PFSK-1 (cell line): ENCODE results near the gene CLCN1.

ENCODE experiments used
- FOXP2 ChIP-seq: optimal IDR thresholded peaks from 2 replicates; pipeline ENCODE3; 2011; ENCODE audit warnings: borderline replicate concordance, control low read depth, inconsistent platforms; ENCODE audit not compliant: insufficient read depth; ENCODE audit errors: extremely low read length, extremely low read depth
- POLR2AphosphoS5 ChIP-seq: IDR thresholded peaks from 2 replicates; pipeline ENCODE4 v1.6.1; 2012; ENCODE audit warnings: low read depth, mild to moderate bottlenecking, control low read depth, low read length, moderate library complexity
- SIN3A ChIP-seq: IDR thresholded peaks from 2 replicates; pipeline ENCODE4 v1.6.1; 2012; ENCODE audit warnings: mild to moderate bottlenecking, low read length, moderate library complexity, borderline replicate concordance; ENCODE audit not compliant: insufficient read depth
- TAF1 ChIP-seq: IDR thresholded peaks from 2 replicates; pipeline ENCODE4 v1.6.1; 2012; ENCODE audit warnings: low read length, control low read depth, borderline replicate concordance; ENCODE audit not compliant: insufficient read depth
- TF ChIP-seq, protein P1 (sequence below), 2 experiments: IDR thresholded peaks; 2 replicates each; pipeline versions ENCODE4 v1.6.1 to v1.8.0; 2011 to 2012; ENCODE audit warnings: low read depth in 2 of 2, low read length in 2 of 2, control low read depth in 1 of 2, inconsistent platforms in 1 of 2, mild to moderate bottlenecking in 1 of 2, moderate library complexity in 1 of 2; ENCODE audit not compliant: insufficient read depth in 1 of 2

CLCN1 gene

GRCh38 chr7:143308632-143309031 lies 7.3 kb upstream of the CLCN1 start:
- TF ChIP-seq, protein P1, sequence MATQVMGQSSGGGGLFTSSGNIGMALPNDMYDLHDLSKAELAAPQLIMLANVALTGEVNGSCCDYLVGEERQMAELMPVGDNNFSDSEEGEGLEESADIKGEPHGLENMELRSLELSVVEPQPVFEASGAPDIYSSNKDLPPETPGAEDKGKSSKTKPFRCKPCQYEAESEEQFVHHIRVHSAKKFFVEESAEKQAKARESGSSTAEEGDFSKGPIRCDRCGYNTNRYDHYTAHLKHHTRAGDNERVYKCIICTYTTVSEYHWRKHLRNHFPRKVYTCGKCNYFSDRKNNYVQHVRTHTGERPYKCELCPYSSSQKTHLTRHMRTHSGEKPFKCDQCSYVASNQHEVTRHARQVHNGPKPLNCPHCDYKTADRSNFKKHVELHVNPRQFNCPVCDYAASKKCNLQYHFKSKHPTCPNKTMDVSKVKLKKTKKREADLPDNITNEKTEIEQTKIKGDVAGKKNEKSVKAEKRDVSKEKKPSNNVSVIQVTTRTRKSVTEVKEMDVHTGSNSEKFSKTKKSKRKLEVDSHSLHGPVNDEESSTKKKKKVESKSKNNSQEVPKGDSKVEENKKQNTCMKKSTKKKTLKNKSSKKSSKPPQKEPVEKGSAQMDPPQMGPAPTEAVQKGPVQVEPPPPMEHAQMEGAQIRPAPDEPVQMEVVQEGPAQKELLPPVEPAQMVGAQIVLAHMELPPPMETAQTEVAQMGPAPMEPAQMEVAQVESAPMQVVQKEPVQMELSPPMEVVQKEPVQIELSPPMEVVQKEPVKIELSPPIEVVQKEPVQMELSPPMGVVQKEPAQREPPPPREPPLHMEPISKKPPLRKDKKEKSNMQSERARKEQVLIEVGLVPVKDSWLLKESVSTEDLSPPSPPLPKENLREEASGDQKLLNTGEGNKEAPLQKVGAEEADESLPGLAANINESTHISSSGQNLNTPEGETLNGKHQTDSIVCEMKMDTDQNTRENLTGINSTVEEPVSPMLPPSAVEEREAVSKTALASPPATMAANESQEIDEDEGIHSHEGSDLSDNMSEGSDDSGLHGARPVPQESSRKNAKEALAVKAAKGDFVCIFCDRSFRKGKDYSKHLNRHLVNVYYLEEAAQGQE (IDR thresholded peaks at IDR 0.05; ENCODE audit: insufficient read depth in 1 of 2, low read depth in 2 of 2, low read length in 2 of 2), result no peak
- TF ChIP-seq TAF1 (no peak), POLR2AphosphoS5 (no peak), SIN3A (no peak), FOXP2 (no peak)

DNA sequence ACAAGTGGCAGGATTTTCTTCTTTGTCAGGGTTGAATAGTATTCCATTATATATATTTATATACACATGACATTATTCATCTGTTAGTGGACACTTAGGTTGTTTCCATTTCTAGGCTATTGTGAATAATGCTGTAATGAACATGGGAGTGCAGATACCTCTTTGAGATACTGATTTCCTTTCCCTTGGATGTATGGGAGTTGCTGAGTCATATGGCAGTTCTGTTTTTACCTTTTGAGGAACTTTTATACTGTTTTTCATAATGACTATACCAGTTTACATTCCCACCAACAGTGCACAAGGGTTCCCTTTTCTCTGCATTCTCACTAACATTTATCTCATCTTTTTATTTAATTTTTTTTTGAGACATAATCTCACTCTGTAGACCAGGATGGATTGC lies 1.8 kb upstream of the CLCN1 start:
- TF ChIP-seq, protein P1 (IDR thresholded peaks at IDR 0.05; ENCODE audit: insufficient read depth in 1 of 2, low read depth in 2 of 2, low read length in 2 of 2), result no peak
- no peak for TF ChIP-seq TAF1
- no peak for TF ChIP-seq SIN3A
- TF ChIP-seq POLR2AphosphoS5, result no peak
- no peak for TF ChIP-seq FOXP2

- TF ChIP-seq SIN3A, result no peak
- no peak for TF ChIP-seq TAF1
- TF ChIP-seq, protein P1 (IDR thresholded peaks at IDR 0.05; ENCODE audit: insufficient read depth in 1 of 2, low read depth in 2 of 2, low read length in 2 of 2), result no peak
- no peak for TF ChIP-seq FOXP2
- TF ChIP-seq POLR2AphosphoS5, result no peak
These were observed 581 bp downstream of the CLCN1 start for GRCh38 chr7:143316492-143316891.

GRCh38 chr7:143318661-143319060 lies 2.8 kb downstream of the CLCN1 start:
- no peak for TF ChIP-seq TAF1

GRCh38 chr7:143320620-143321019 lies 4.7 kb downstream of the CLCN1 start:
- TF ChIP-seq SIN3A (no peak), TAF1 (no peak), POLR2AphosphoS5 (no peak), FOXP2 (no peak)
- TF ChIP-seq, protein P1 (IDR thresholded peaks at IDR 0.05; ENCODE audit: insufficient read depth in 1 of 2, low read depth in 2 of 2, low read length in 2 of 2), result no peak
